HEK293 (cell line): ENCODE results near the gene BMERB1.

Experiments used
- ATF2 ChIP-seq: fragments of 450-650 bp; formaldehyde crosslinking; IDR thresholded peaks from 2 replicates; pipeline ENCODE4 v1.5.1; 2016; ENCODE audit warnings: missing biosample characterization, missing genetic modification characterization, low read depth
- CTCF ChIP-seq: fragments of 450-650 bp; formaldehyde crosslinking; IDR thresholded peaks from 2 replicates; pipeline ENCODE4 v1.5.1; 2016; ENCODE audit warnings: missing biosample characterization, missing genetic modification characterization
- TCF7L2 ChIP-seq: IDR thresholded peaks from 2 replicates; pipeline ENCODE4 v1.6.1; 2011; ENCODE audit warnings: low read depth, mild to moderate bottlenecking, inconsistent platforms, low read length, moderate library complexity, borderline replicate concordance
- ZBTB21 ChIP-seq: fragments of 450-650 bp; formaldehyde crosslinking; IDR thresholded peaks from 2 replicates; pipeline ENCODE4 v1.5.1; 2017; ENCODE audit warnings: missing biosample characterization, missing genetic modification characterization
- ZNF274 ChIP-seq, 2 experiments: fragments of 200-500 bp in 1 of 2; fragments of 450-650 bp in 1 of 2; sonication (Bioruptor generic) in 1 of 2; formaldehyde crosslinking in 1 of 2; IDR thresholded peaks; 2 replicates each; pipeline versions ENCODE4 v1.5.1 to v1.6.1; 2014 to 2016; ENCODE audit warnings: borderline replicate concordance in 1 of 2, inconsistent platforms in 1 of 2, low read length in 1 of 2, missing biosample characterization in 1 of 2, missing genetic modification characterization in 1 of 2
- ZNF302 ChIP-seq: fragments of 450-650 bp; formaldehyde crosslinking; IDR thresholded peaks from 2 replicates; pipeline ENCODE4 v1.5.1; 2016; ENCODE audit warnings: missing biosample characterization, missing genetic modification characterization, low read depth
- ZNF677 ChIP-seq: fragments of 450-650 bp; IDR thresholded peaks from 2 replicates; pipeline ENCODE4 v1.5.0; 2018; ENCODE audit warnings: missing biosample characterization, mild to moderate bottlenecking, missing genetic modification characterization, moderate library complexity
- ZSCAN30 ChIP-seq: fragments of 450-650 bp; IDR thresholded peaks from 2 replicates; pipeline ENCODE4 v1.5.1; 2018; ENCODE audit warnings: missing biosample characterization, mild to moderate bottlenecking, missing genetic modification characterization, moderate library complexity
- TF ChIP-seq, protein P1 (sequence below): fragments of 450-650 bp; formaldehyde crosslinking; IDR thresholded peaks from 2 replicates; pipeline ENCODE4 v1.5.1; 2016; ENCODE audit warnings: missing biosample characterization, missing genetic modification characterization

DNA sequence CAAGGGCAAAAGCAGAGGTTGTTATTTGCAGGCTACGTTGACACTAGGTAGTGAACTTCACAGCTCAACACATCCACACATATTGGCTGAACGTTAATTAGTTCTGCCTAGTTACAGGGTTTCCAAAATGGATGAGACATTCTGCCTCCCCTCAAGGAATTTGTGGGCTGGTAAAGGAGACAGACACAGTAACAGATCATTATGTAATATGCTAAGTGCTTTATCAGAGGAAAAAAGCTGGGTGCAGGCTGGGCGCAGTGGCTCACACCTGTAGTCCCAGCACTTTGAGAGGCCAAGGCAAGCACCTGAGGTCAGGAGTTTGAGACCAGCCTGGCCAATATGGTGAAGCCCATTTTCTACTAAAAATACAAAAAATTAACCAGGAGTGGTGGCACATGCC lies 26.2 kb downstream of the BMERB1 start:
- TF ChIP-seq CTCF (tag by site-specific recombination) (no peak), TCF7L2 (no peak), ATF2 (tag by site-specific recombination) (no peak), ZNF677 (tag by site-specific recombination) (no peak), ZNF274 (IDR thresholded peaks at IDR 0.05; ENCODE audit: low read length) (no peak), ZNF274 (tag by site-specific recombination; IDR thresholded peaks at IDR 0.05; ENCODE audit: borderline replicate concordance) (no peak), ZBTB21 (tag by site-specific recombination) (no peak), ZNF302 (no peak), ZSCAN30 (no peak)
- TF ChIP-seq, protein P1, sequence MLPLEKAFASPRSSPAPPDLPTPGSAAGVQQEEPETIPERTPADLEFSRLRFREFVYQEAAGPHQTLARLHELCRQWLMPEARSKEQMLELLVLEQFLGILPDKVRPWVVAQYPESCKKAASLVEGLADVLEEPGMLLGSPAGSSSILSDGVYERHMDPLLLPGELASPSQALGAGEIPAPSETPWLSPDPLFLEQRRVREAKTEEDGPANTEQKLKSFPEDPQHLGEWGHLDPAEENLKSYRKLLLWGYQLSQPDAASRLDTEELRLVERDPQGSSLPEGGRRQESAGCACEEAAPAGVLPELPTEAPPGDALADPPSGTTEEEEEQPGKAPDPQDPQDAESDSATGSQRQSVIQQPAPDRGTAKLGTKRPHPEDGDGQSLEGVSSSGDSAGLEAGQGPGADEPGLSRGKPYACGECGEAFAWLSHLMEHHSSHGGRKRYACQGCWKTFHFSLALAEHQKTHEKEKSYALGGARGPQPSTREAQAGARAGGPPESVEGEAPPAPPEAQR (tag by site-specific recombination), result no peak
